ENCODE measurements around the gene PDIA5. TPM values are rescaled to one million over a fixed set of nuclear protein-coding genes. Genes with fewer than 3 reads are reported as not detected.

The PDIA5 gene
- total RNA-seq, 1 donor from 2014 or later: 33.6 TPM

DNA sequence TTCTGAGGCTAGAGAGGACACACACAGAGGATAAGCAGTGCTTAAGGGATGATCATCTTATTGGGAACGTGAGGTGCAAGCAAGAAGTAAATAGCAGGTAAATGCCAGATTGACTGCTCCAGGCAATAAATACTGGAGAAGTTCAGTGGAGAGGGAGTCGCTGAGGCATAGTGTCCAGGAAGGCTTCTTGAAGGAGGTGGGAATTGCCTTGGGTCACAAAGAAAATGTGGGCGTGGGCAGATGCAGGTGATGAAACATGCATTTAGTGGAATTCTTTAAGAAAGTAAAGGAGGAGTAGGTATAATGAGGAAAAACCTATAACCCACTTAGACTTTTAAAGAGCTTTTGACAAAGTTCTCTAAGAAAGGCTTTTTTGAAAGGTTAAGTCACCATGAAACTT is 31.8 kb upstream of the PDIA5 start:
- Histone ChIP-seq H3K27ac (no peak overlapping the region), H3K9me3 (no peaks in the 10 kb centered on the region), H3K4me3 (no peak overlapping the region), H3K27me3 (peaks cover 10% of the 10 kb centered on the region), H3K36me3 (no peaks in the 10 kb centered on the region), H3K4me1 (no peaks in the 10 kb centered on the region)
- no peak for DNase-seq
- TF ChIP-seq, protein P1, sequence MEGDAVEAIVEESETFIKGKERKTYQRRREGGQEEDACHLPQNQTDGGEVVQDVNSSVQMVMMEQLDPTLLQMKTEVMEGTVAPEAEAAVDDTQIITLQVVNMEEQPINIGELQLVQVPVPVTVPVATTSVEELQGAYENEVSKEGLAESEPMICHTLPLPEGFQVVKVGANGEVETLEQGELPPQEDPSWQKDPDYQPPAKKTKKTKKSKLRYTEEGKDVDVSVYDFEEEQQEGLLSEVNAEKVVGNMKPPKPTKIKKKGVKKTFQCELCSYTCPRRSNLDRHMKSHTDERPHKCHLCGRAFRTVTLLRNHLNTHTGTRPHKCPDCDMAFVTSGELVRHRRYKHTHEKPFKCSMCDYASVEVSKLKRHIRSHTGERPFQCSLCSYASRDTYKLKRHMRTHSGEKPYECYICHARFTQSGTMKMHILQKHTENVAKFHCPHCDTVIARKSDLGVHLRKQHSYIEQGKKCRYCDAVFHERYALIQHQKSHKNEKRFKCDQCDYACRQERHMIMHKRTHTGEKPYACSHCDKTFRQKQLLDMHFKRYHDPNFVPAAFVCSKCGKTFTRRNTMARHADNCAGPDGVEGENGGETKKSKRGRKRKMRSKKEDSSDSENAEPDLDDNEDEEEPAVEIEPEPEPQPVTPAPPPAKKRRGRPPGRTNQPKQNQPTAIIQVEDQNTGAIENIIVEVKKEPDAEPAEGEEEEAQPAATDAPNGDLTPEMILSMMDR (IDR thresholded peaks at IDR 0.05): no peak
- intact Hi-C loops (cut with DNase I): no loop called here
- ATAC-seq: no peak

DNA sequence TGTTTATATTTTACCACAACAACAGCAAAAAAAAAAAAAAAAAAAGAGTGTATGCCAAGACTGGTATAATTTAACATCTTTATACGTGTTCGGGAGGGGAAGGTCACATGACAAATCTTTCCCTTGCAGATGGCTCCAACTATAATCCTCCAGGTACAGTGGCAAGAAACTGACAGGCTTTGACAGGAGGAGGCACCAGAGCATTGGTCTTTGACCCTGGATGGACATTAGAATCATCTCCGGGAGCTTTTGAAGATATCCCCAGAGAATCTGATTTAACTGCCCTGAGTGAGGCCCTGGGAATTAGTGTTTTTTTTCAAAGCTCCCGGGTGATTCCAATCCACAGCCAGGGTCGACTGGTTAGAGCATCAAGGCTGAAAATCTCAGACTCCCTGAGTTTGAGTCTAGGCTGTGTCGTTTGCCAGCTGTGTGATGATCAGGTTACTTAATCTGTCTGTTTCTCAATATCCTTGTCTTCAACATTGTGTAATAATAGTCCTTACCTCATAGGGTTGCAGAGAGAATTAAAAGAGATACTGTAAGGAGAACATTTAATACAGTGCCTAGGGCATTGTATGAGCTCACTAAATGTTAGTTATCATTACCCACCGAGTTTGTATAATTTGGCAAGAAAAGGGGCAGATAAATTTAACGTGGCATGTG is 30.3 kb upstream of the PDIA5 start:
- H3K9me3 ChIP-seq: no peaks in the 10 kb centered on the region
- ATAC-seq: peak; percentile 65
- intact Hi-C loops (cut with DNase I): no loop called here
- no peaks in the 10 kb centered on the region for H3K36me3 ChIP-seq
- no peak overlapping the region for H3K27ac ChIP-seq
- no peaks in the 10 kb centered on the region for H3K4me1 ChIP-seq
- peaks cover 6% of the 10 kb centered on the region for H3K27me3 ChIP-seq
- TF ChIP-seq, protein P1 (IDR thresholded peaks at IDR 0.05): no peak
- no peak overlapping the region for H3K4me3 ChIP-seq
- DNase-seq: no peak

DNA sequence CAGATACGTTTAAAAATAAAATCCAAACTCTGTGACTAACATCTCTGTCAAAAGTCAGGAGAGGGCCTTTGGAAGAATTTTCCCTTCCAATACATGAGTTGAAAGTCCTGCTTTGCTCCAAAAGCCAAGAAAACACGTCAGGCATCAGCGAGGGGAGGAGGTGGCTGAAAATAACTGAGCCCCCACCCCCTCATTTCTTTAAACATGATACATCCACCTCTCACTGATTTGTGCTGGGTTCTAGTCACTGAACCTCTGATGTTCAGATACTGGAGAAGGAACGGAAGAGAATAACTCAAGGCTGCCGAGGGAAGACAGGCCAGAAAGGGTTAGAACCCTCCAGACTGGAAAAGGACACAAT is 29.8 kb upstream of the PDIA5 start:
- intact Hi-C loops (cut with DNase I): no loop called here
- TF ChIP-seq, protein P1 (IDR thresholded peaks at IDR 0.05): no peak
- no peak for ATAC-seq
- H3K4me3 ChIP-seq: no peak overlapping the region
- H3K27ac ChIP-seq: no peak overlapping the region
- H3K36me3 ChIP-seq: no peaks in the 10 kb centered on the region
- DNase-seq: no peak
- H3K9me3 ChIP-seq: no peaks in the 10 kb centered on the region
- H3K27me3 ChIP-seq: peaks cover 6% of the 10 kb centered on the region
- no peaks in the 10 kb centered on the region for H3K4me1 ChIP-seq

DNA sequence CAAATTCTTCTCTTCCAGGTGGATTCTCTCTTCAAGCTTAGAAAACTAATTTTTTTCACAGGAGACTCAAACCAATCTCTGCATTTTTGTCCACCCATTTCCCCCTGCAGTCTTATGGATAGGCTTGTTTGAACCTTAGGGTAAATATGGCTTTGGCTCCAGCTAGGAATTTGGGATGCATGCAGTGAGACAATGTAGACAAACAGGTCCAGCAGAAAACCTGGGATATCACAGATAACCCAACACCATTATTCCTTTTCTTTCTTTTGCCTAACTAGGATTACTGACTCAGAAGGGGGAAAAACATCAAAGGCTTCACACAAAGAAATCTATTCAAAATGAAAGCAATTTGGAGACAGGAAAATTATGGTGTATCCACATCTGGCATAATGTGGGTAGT is 28.1 kb upstream of the PDIA5 start:
- H3K27ac ChIP-seq: no peak overlapping the region
- intact Hi-C loops (cut with DNase I): no loop called here
- H3K36me3 ChIP-seq: no peaks in the 10 kb centered on the region
- no peak overlapping the region for H3K4me3 ChIP-seq
- peaks cover 6% of the 10 kb centered on the region for H3K27me3 ChIP-seq
- no peak for ATAC-seq
- H3K9me3 ChIP-seq: no peaks in the 10 kb centered on the region
- TF ChIP-seq, protein P1 (IDR thresholded peaks at IDR 0.05): no peak
- DNase-seq: no peak
- no peaks in the 10 kb centered on the region for H3K4me1 ChIP-seq

DNA sequence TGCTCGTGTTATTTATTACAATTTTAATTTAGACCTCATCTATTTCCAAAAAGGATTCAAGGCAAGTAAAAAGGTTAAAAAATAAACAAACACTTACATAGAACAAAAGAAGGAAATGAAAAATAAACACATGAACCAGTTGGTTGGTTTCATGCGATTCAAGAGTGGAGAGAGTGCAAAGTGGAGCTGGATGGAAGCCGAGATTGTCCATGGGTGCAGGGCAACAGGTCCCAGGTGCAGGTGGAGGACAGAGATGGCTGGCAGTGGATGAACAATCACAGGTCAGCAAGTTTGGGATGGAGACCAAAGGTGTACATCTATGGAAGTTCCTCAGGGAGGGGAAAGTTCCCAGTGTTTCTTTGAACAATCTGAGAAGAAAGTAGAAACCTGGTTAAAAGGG is 27.6 kb upstream of the PDIA5 start:
- H3K4me1 ChIP-seq: no peaks in the 10 kb centered on the region
- H3K36me3 ChIP-seq: no peaks in the 10 kb centered on the region
- H3K27ac ChIP-seq: no peak overlapping the region
- intact Hi-C loops (cut with DNase I): no loop called here
- H3K27me3 ChIP-seq: peaks cover 2% of the 10 kb centered on the region
- H3K9me3 ChIP-seq: no peaks in the 10 kb centered on the region
- no peak overlapping the region for H3K4me3 ChIP-seq
- TF ChIP-seq, protein P1 (IDR thresholded peaks at IDR 0.05): no peak
- DNase-seq (no peak), ATAC-seq (no peak)

DNA sequence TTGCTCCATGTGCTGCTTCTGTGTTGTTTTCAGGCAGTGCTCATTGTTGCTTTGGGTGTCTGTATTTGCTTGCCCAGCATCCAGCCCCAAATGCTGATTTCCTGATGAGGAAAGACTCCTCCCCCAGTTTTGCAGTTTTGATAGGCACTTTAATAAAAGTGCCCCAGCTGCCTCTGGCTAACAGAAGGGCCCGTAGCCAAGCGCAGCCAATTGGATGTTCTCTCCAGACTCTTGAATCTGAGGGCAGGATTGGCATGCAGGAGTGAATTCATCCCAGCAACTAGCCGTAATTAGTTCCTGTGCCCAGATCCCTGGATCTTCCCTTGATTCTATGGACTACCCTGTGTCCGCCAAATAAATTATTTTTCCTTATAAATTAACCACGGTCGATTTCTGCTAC is 24.4 kb upstream of the PDIA5 start:
- no peaks in the 10 kb centered on the region for H3K27me3 ChIP-seq
- intact Hi-C loops (cut with DNase I): no loop called here
- TF ChIP-seq, protein P1 (IDR thresholded peaks at IDR 0.05): no peak
- H3K4me3 ChIP-seq: no peak overlapping the region
- DNase-seq (no peak), ATAC-seq (peak; percentile 63)
- no peak overlapping the region for H3K27ac ChIP-seq
- no peaks in the 10 kb centered on the region for H3K4me1 ChIP-seq
- no peaks in the 10 kb centered on the region for H3K36me3 ChIP-seq
- no peaks in the 10 kb centered on the region for H3K9me3 ChIP-seq

Measured in upper lobe of right lung (tissue), 1 donor.